Transverse colon (tissue), 3 donors: Measurements from ENCODE around the gene AFAP1L1.

Experiments used
- CTCF ChIP-seq, 5 experiments: fragments of 200-600 bp in 3 of 5; fragments of 450-650 bp in 2 of 5; sonication (generic) in 3 of 5; IDR thresholded peaks; 1 replicate in 2 of 5; 2 replicates in 3 of 5; pipeline ENCODE4 v1.5.1; 2016 to 2017; ENCODE audit warnings: antibody characterized with exemption in 5 of 5, inconsistent platforms in 3 of 5, mild to moderate bottlenecking in 2 of 5, moderate library complexity in 1 of 5
- EP300 ChIP-seq: sonication (generic); formaldehyde crosslinking; IDR thresholded peaks from one replicate; pipeline ENCODE4 v1.6.1; 2017; ENCODE audit warnings: antibody characterized with exemption, low read depth
- POLR2A ChIP-seq: fragments of 450-650 bp; IDR thresholded peaks from one replicate; pipeline ENCODE4 v1.6.1; 2016; ENCODE audit warnings: antibody characterized with exemption, mild to moderate bottlenecking, moderate library complexity

- TF ChIP-seq CTCF (IDR thresholded peaks at IDR 0.05) (no peak), POLR2A (no peak), EP300 (no peak)
Measured at GRCh38 chr5:149355688-149356087, 84.0 kb downstream of the AFAP1L1 start.
